H1 (cell line): ENCODE data around the gene IRF8. TPM values are rescaled to one million over a fixed set of nuclear protein-coding genes. Genes with fewer than 3 reads are reported as not detected.

Source experiments
- GABPA ChIP-seq: IDR thresholded peaks from 2 replicates; pipeline ENCODE4 v1.6.1; 2011; ENCODE audit warnings: mild to moderate bottlenecking, low read length, moderate library complexity, borderline replicate concordance; ENCODE audit not compliant: insufficient read depth
- NRF1 ChIP-seq: IDR thresholded peaks from 2 replicates; pipeline ENCODE4 v1.6.1; 2011; ENCODE audit warnings: mild to moderate bottlenecking, low read depth, low read length, improper control_type of control experiment
- PHF8 ChIP-seq: fragments of 200-600 bp; sonication (generic); conservative IDR thresholded peaks from 2 replicates; pipeline ENCODE4 v1.7.1; 2012; ENCODE audit warnings: low read depth, mild to moderate bottlenecking, inconsistent platforms, low read length, moderate library complexity
- ZNF274 ChIP-seq: IDR thresholded peaks from 2 replicates; pipeline ENCODE4 v1.7.0; 2012; ENCODE audit warnings: low read length, borderline replicate concordance; ENCODE audit errors: extremely low read depth
- polyA plus RNA-seq, 7 experiments: library from polyadenylated mRNA; depleted of rRNA in 3 of 7; stranded (reverse) in 5 of 7; unstranded in 2 of 7; fragments of >200 nt in 5 of 7; fragments of 200-250 nt in 2 of 7; gene quantifications; 1 replicate in 5 of 7; 2 replicates in 1 of 7; 4 replicates in 1 of 7; pipeline versions ENCODE4 v1.2.1 to v1.2.3, GENCODE V29; 2011 to 2013; ENCODE audit warnings: missing spikeins in 2 of 7, mixed read lengths in 2 of 7
- total RNA-seq: library from RNA; stranded (reverse); fragmentation: NEBNext Ultra II Directional; extraction: Animal tissue kit (Norgen Biotek cat#: 25700); gene quantifications from 2 replicates; pipeline ENCODE4 v1.2.1, GENCODE V29; 2021
- TF ChIP-seq, protein P1 (sequence below): IDR thresholded peaks from 2 replicates; pipeline ENCODE4 v1.6.1; 2011; ENCODE audit warnings: low read depth, mild to moderate bottlenecking, low read length; ENCODE audit not compliant: insufficient read depth

Gene IRF8
- total and polyA plus RNA-seq, 2 of the 8 experiments (the other 6 are each of a cell fraction or from before 2014, with no cell fraction given) = 0.35 to 2.0 TPM

DNA sequence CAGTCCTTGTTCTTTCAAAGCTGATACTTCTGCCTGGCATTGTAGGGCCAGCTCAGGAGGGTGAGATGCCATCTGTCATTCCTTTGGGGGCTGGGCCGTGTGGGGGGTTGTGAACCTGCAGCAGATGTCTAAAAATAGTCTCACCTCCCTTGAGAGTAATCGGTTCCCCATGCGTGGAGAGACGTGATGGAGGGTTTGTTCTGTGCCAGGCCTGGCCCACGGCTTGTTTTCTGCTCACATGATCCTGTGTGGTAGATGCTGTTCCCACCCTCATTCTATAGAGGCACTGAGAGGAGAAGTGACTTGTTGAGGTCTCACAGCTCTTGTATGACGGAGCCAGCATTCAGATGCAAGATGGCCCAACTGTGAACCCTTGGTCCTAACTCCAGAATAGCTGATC lies 4.6 kb downstream of the IRF8 start (continued):
- TF ChIP-seq GABPA (no peak), NRF1 (no peak), ZNF274 (no peak), PHF8 (no peak)
- TF ChIP-seq, protein P1, sequence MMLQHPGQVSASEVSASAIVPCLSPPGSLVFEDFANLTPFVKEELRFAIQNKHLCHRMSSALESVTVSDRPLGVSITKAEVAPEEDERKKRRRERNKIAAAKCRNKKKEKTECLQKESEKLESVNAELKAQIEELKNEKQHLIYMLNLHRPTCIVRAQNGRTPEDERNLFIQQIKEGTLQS = no peak
